ENCODE data around the gene HOPX.
"Not testable (repeated sequence)": the region's sequence is repeated elsewhere in the genome, so short reads cannot be mapped to it uniquely, and the experiment has no call there.

HOPX gene

GRCh38 chr4:56674984-56675383, 6.1 kb downstream of the HOPX start:
- no peaks in the 10 kb centered on the region for H3K36me3 Mint-ChIP-seq (ENCODE audit: low read depth)
- peaks cover 6% of the 10 kb centered on the region for H3K27me3 Mint-ChIP-seq
- no peak overlapping the region for H3K27ac Mint-ChIP-seq
- no peak overlapping the region for H3K4me3 Mint-ChIP-seq
- no peaks in the 10 kb centered on the region for H3K9me3 Mint-ChIP-seq
- H3K4me1 Mint-ChIP-seq (ENCODE audit: low read depth), result peaks cover 8% of the 10 kb centered on the region
- DNase-seq, result no peak

- H3K27ac Mint-ChIP-seq, result no peak overlapping the region
These were observed 9.2 kb downstream of the HOPX start for GRCh38 chr4:56671860-56672259.

GRCh38 chr4:56671373-56671772, 9.7 kb downstream of the HOPX start:
- Mint-ChIP-seq H3K27ac (no peak overlapping the region), H3K36me3 (ENCODE audit: low read depth) (no peaks in the 10 kb centered on the region), H3K4me1 (ENCODE audit: low read depth) (peaks cover 5% of the 10 kb centered on the region), H3K4me3 (no peak overlapping the region), H3K9me3 (peaks cover 10% of the 10 kb centered on the region), H3K27me3 (peaks cover 12% of the 10 kb centered on the region)
- no peak for DNase-seq

More at GRCh38 chr4:56671860-56672259, 9.2 kb downstream of the HOPX start:
- DNase-seq, result no peak
- peaks cover 10% of the 10 kb centered on the region for H3K9me3 Mint-ChIP-seq
- no peak overlapping the region for H3K4me3 Mint-ChIP-seq
- H3K4me1 Mint-ChIP-seq (ENCODE audit: low read depth), result peaks cover 5% of the 10 kb centered on the region
- H3K36me3 Mint-ChIP-seq (ENCODE audit: low read depth), result no peaks in the 10 kb centered on the region
- H3K27me3 Mint-ChIP-seq, result peaks cover 9% of the 10 kb centered on the region

- H3K4me3 Mint-ChIP-seq, result no peak overlapping the region
- H3K36me3 Mint-ChIP-seq (ENCODE audit: low read depth), result no peaks in the 10 kb centered on the region
- H3K27me3 Mint-ChIP-seq, result peaks cover 28% of the 10 kb centered on the region
- no peak for DNase-seq
- no peak overlapping the region for H3K27ac Mint-ChIP-seq
- peaks cover 10% of the 10 kb centered on the region for H3K9me3 Mint-ChIP-seq
- peaks cover 5% of the 10 kb centered on the region for H3K4me1 Mint-ChIP-seq (ENCODE audit: low read depth)
These were observed 12.8 kb downstream of the HOPX start for GRCh38 chr4:56668267-56668666.

- not testable (repeated sequence) for H3K27ac Mint-ChIP-seq; H3K4me1 Mint-ChIP-seq (ENCODE audit: low read depth); DNase-seq; H3K36me3 Mint-ChIP-seq (ENCODE audit: low read depth); H3K4me3 Mint-ChIP-seq
- Mint-ChIP-seq H3K27me3 (peaks cover 31% of the 10 kb centered on the region), H3K9me3 (peaks cover 10% of the 10 kb centered on the region)
These were observed 13.7 kb downstream of the HOPX start for GRCh38 chr4:56667396-56667795.

- no peak for DNase-seq
- no peaks in the 10 kb centered on the region for H3K36me3 Mint-ChIP-seq (ENCODE audit: low read depth)
- H3K27ac Mint-ChIP-seq, result no peak overlapping the region
- peaks cover 31% of the 10 kb centered on the region for H3K27me3 Mint-ChIP-seq
- no peak overlapping the region for H3K4me3 Mint-ChIP-seq
- no peaks in the 10 kb centered on the region for H3K4me1 Mint-ChIP-seq (ENCODE audit: low read depth)
- H3K9me3 Mint-ChIP-seq, result peaks cover 10% of the 10 kb centered on the region
These were observed 14.8 kb downstream of the HOPX start for GRCh38 chr4:56666279-56666678.

- Mint-ChIP-seq H3K9me3 (peaks cover 10% of the 10 kb centered on the region), H3K4me3 (no peak overlapping the region), H3K4me1 (ENCODE audit: low read depth) (no peaks in the 10 kb centered on the region), H3K27ac (no peak overlapping the region), H3K36me3 (ENCODE audit: low read depth) (no peaks in the 10 kb centered on the region), H3K27me3 (peaks cover 31% of the 10 kb centered on the region)
- DNase-seq, result no peak
These were observed 15.3 kb downstream of the HOPX start for GRCh38 chr4:56665781-56666180.

GRCh38 chr4:56662782-56663468, 18.2 kb downstream of the HOPX start:
- no peak overlapping the region for H3K27ac Mint-ChIP-seq
- no peaks in the 10 kb centered on the region for H3K36me3 Mint-ChIP-seq (ENCODE audit: low read depth)
- no peak for DNase-seq
- H3K4me3 Mint-ChIP-seq, result no peak overlapping the region
- H3K9me3 Mint-ChIP-seq, result no peaks in the 10 kb centered on the region
- H3K27me3 Mint-ChIP-seq, result peaks cover 40% of the 10 kb centered on the region
- H3K4me1 Mint-ChIP-seq (ENCODE audit: low read depth), result peaks cover 3% of the 10 kb centered on the region

GRCh38 chr4:56659946-56660345, 21.1 kb downstream of the HOPX start:
- Mint-ChIP-seq H3K27me3 (peaks cover 34% of the 10 kb centered on the region), H3K27ac (no peak overlapping the region), H3K9me3 (no peaks in the 10 kb centered on the region), H3K4me3 (no peak overlapping the region), H3K4me1 (ENCODE audit: low read depth) (peaks cover 24% of the 10 kb centered on the region), H3K36me3 (ENCODE audit: low read depth) (peaks cover 7% of the 10 kb centered on the region)
- no peak for DNase-seq

GRCh38 chr4:56658528-56658927, 22.6 kb downstream of the HOPX start:
- H3K27ac Mint-ChIP-seq, result no peak overlapping the region
- H3K27me3 Mint-ChIP-seq, result peaks cover 28% of the 10 kb centered on the region
- H3K36me3 Mint-ChIP-seq (ENCODE audit: low read depth), result peaks cover 21% of the 10 kb centered on the region
- no peak overlapping the region for H3K4me3 Mint-ChIP-seq
- H3K4me1 Mint-ChIP-seq (ENCODE audit: low read depth), result peaks cover 38% of the 10 kb centered on the region
- H3K9me3 Mint-ChIP-seq, result no peaks in the 10 kb centered on the region
- DNase-seq, result no peak

GRCh38 chr4:56657818-56658217, 23.3 kb downstream of the HOPX start:
- Mint-ChIP-seq H3K27ac (no peak overlapping the region), H3K4me3 (no peak overlapping the region), H3K36me3 (ENCODE audit: low read depth) (peaks cover 26% of the 10 kb centered on the region), H3K4me1 (ENCODE audit: low read depth) (peaks cover 43% of the 10 kb centered on the region), H3K9me3 (no peaks in the 10 kb centered on the region), H3K27me3 (peaks cover 24% of the 10 kb centered on the region)
- no peak for DNase-seq

GRCh38 chr4:56657128-56657527, 24.0 kb downstream of the HOPX start:
- peaks cover 32% of the 10 kb centered on the region for H3K36me3 Mint-ChIP-seq (ENCODE audit: low read depth)
- H3K27ac Mint-ChIP-seq, result peak overlapping the region; percentile 6
- no peaks in the 10 kb centered on the region for H3K9me3 Mint-ChIP-seq
- peaks cover 23% of the 10 kb centered on the region for H3K27me3 Mint-ChIP-seq
- peak overlapping the region; percentile 94 for H3K4me3 Mint-ChIP-seq
- DNase-seq, result no peak
- H3K4me1 Mint-ChIP-seq (ENCODE audit: low read depth), result peaks cover 49% of the 10 kb centered on the region

GRCh38 chr4:56656346-56656643, 24.8 kb downstream of the HOPX start:
- DNase-seq, result peak; percentile 77
- Mint-ChIP-seq H3K27me3 (peaks cover 23% of the 10 kb centered on the region), H3K4me3 (peak overlapping the region; percentile 94), H3K27ac (peak overlapping the region; percentile 82), H3K36me3 (ENCODE audit: low read depth) (peaks cover 41% of the 10 kb centered on the region), H3K4me1 (ENCODE audit: low read depth) (peaks cover 57% of the 10 kb centered on the region), H3K9me3 (no peaks in the 10 kb centered on the region)

- Mint-ChIP-seq H3K4me3 (peak overlapping the region; percentile 94), H3K36me3 (ENCODE audit: low read depth) (peaks cover 41% of the 10 kb centered on the region), H3K9me3 (no peaks in the 10 kb centered on the region), H3K4me1 (ENCODE audit: low read depth) (peaks cover 61% of the 10 kb centered on the region), H3K27me3 (peaks cover 23% of the 10 kb centered on the region), H3K27ac (peak overlapping the region; percentile 93)
- peak; percentile 70 for DNase-seq
These were observed 25.3 kb downstream of the HOPX start for GRCh38 chr4:56655627-56656345.

GRCh38 chr4:56655209-56655626, 25.9 kb downstream of the HOPX start:
- H3K9me3 Mint-ChIP-seq, result no peaks in the 10 kb centered on the region
- peaks cover 47% of the 10 kb centered on the region for H3K36me3 Mint-ChIP-seq (ENCODE audit: low read depth)
- peaks cover 67% of the 10 kb centered on the region for H3K4me1 Mint-ChIP-seq (ENCODE audit: low read depth)
- H3K4me3 Mint-ChIP-seq, result peak overlapping the region; percentile 94
- peaks cover 23% of the 10 kb centered on the region for H3K27me3 Mint-ChIP-seq
- DNase-seq, result peak; percentile 64
- peak overlapping the region; percentile 93 for H3K27ac Mint-ChIP-seq
